HepG2 (cell line): ENCODE results near the gene FAM20A. TPM values are rescaled to one million over a fixed set of nuclear protein-coding genes. Genes with fewer than 3 reads are reported as not detected.
A peak's percentile ranks its signal among the peaks of the same experiment; 100 is the strongest.

Experiments used
- CHCHD3 ChIP-seq: sonication (generic); formaldehyde crosslinking; IDR thresholded peaks from 2 replicates; pipeline ENCODE4 v1.8.0; 2022; ENCODE audit warnings: mild to moderate bottlenecking, missing genetic modification reagents, moderate library complexity
- GABPA ChIP-seq, 2 experiments: IDR thresholded peaks; 2 replicates each; pipeline ENCODE4 v1.6.1; 2011 to 2016; ENCODE audit warnings: low read depth in 2 of 2, low read length in 1 of 2, missing biosample characterization in 1 of 2, missing genetic modification characterization in 1 of 2
- GMEB1 ChIP-seq: sonication (generic); formaldehyde crosslinking; IDR thresholded peaks from 2 replicates; pipeline ENCODE4 v1.5.1; 2020; ENCODE audit warnings: missing genetic modification reagents, mild to moderate bottlenecking, borderline replicate concordance
- GMEB2 ChIP-seq: IDR thresholded peaks from 2 replicates; pipeline ENCODE4 v1.6.1; 2016; ENCODE audit warnings: missing biosample characterization, missing genetic modification reagents, low read depth
- GTF2F1 ChIP-seq: fragments of 150-350 bp; IDR thresholded peaks from 2 replicates; pipeline ENCODE4 v1.6.1; 2014; ENCODE audit warnings: low read length
- NBN ChIP-seq: fragments of 450-650 bp; conservative IDR thresholded peaks from 2 replicates; pipeline ENCODE4 v1.6.1; 2017
- NR2F6 ChIP-seq, 2 experiments: IDR thresholded peaks; 2 replicates each; pipeline ENCODE4 v1.6.1; 2016; ENCODE audit warnings: antibody characterized with exemption in 1 of 2, mild to moderate bottlenecking in 1 of 2
- PREB ChIP-seq: sonication (generic); formaldehyde crosslinking; IDR thresholded peaks from 2 replicates; pipeline ENCODE4 v1.4.0; 2020; ENCODE audit warnings: missing genetic modification reagents
- SMAD1 ChIP-seq: sonication (generic); formaldehyde crosslinking; IDR thresholded peaks from 2 replicates; pipeline ENCODE4 v1.4.0; 2020; ENCODE audit warnings: missing genetic modification reagents, low read depth, mild to moderate bottlenecking, borderline replicate concordance
- TBX2 ChIP-seq: sonication (generic); formaldehyde crosslinking; IDR thresholded peaks from 2 replicates; pipeline ENCODE4 v1.5.0; 2020; ENCODE audit warnings: missing genetic modification reagents, mild to moderate bottlenecking, borderline replicate concordance
- YEATS2 ChIP-seq: sonication (generic); formaldehyde crosslinking; IDR thresholded peaks from 2 replicates; pipeline ENCODE4 v1.4.0; 2020; ENCODE audit warnings: missing genetic modification reagents, borderline replicate concordance
- ZNF724P ChIP-seq: sonication (generic); formaldehyde crosslinking; IDR thresholded peaks from 2 replicates; pipeline ENCODE4 v1.8.0; 2022; ENCODE audit warnings: missing genetic modification reagents, borderline replicate concordance
- ZNF775 ChIP-seq: sonication (generic); formaldehyde crosslinking; IDR thresholded peaks from 2 replicates; pipeline ENCODE4 v1.4.0; 2020; ENCODE audit warnings: missing genetic modification reagents, mild to moderate bottlenecking, moderate library complexity, borderline replicate concordance
- ZNF83 ChIP-seq: sonication (generic); formaldehyde crosslinking; IDR thresholded peaks from 2 replicates; pipeline ENCODE4 v1.4.0; 2020; ENCODE audit warnings: missing genetic modification reagents, mild to moderate bottlenecking, borderline replicate concordance
- ZNF879 ChIP-seq: sonication (generic); formaldehyde crosslinking; IDR thresholded peaks from 2 replicates; pipeline ENCODE4 v1.8.1; 2023; ENCODE audit warnings: missing genetic modification reagents
- polyA plus RNA-seq, 8 experiments: library from polyadenylated mRNA; depleted of rRNA in 3 of 8; stranded (reverse) in 7 of 8; unstranded in 1 of 8; fragments of >200 nt; fragmentation: Illumina TruSeq in 4 of 8; extraction: Trizol in 4 of 8; gene quantifications; 2 replicates each; pipeline versions ENCODE4 v1.2.1 to v1.2.3, GENCODE V29; 2011 to 2016; ENCODE audit warnings: low read depth in 4 of 8, missing spikeins in 1 of 8, mixed read lengths in 1 of 8; ENCODE audit not compliant: insufficient read depth in 1 of 8
- total RNA-seq, 5 experiments: library from RNA; depleted of rRNA; stranded (reverse); fragments of >200 nt; fragmentation: Illumina TruSeq; extraction: Trizol; gene quantifications; 2 replicates each; pipeline ENCODE4 v1.2.3, GENCODE V29; 2016; ENCODE audit warnings: low read depth in 1 of 5
- TF ChIP-seq, protein P1 (sequence below): sonication (generic); formaldehyde crosslinking; IDR thresholded peaks from 2 replicates; pipeline ENCODE4 v1.4.0; 2020; ENCODE audit warnings: mild to moderate bottlenecking, missing genetic modification reagents
- TF ChIP-seq, protein P2 (sequence below): sonication (generic); formaldehyde crosslinking; IDR thresholded peaks from 2 replicates; pipeline ENCODE4 v1.5.1; 2020; ENCODE audit warnings: mild to moderate bottlenecking, missing genetic modification reagents, borderline replicate concordance

The FAM20A gene
- total and polyA plus RNA-seq, 2 of the 13 experiments (the other 11 are each of a cell fraction or from before 2014, with no cell fraction given), result 9.3 to 20.7 TPM

GRCh38 chr17:68584581-68585303 lies 16.4 kb downstream of the FAM20A start (continued):
- TF ChIP-seq GTF2F1 (no peak), ZNF83 (CRISPR knock-in tag) (no peak), GMEB1 (no peak), PREB (CRISPR knock-in tag) (no peak), YEATS2 (CRISPR knock-in tag) (no peak; the same call in 1 of the 2 replicates), TBX2 (CRISPR knock-in tag) (peak; percentile 58), GMEB2 (CRISPR knock-in tag) (no peak), NR2F6 (IDR thresholded peaks at IDR 0.05) (peak; percentile 73), NR2F6 (CRISPR knock-in tag; IDR thresholded peaks at IDR 0.05) (peak; percentile 75; the same call in 1 of the 2 replicates), ZNF775 (CRISPR knock-in tag) (0 out of 2 replicates have a peak, but pooled peaks have one; percentile 35), GABPA (IDR thresholded peaks at IDR 0.05; ENCODE audit: low read depth, low read length) (no peak), GABPA (CRISPR knock-in tag; IDR thresholded peaks at IDR 0.05; ENCODE audit: low read depth) (peak; percentile 11; the same call in 1 of the 2 replicates), NBN (no peak), ZNF879 (CRISPR knock-in tag) (no peak), SMAD1 (CRISPR knock-in tag) (no peak), ZNF724P (CRISPR knock-in tag) (no peak), CHCHD3 (CRISPR knock-in tag) (no peak)
- TF ChIP-seq, protein P1, sequence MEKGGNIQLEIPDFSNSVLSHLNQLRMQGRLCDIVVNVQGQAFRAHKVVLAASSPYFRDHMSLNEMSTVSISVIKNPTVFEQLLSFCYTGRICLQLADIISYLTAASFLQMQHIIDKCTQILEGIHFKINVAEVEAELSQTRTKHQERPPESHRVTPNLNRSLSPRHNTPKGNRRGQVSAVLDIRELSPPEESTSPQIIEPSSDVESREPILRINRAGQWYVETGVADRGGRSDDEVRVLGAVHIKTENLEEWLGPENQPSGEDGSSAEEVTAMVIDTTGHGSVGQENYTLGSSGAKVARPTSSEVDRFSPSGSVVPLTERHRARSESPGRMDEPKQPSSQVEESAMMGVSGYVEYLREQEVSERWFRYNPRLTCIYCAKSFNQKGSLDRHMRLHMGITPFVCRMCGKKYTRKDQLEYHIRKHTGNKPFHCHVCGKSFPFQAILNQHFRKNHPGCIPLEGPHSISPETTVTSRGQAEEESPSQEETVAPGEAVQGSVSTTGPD (CRISPR knock-in tag), result peak; percentile 94
- TF ChIP-seq, protein P2, sequence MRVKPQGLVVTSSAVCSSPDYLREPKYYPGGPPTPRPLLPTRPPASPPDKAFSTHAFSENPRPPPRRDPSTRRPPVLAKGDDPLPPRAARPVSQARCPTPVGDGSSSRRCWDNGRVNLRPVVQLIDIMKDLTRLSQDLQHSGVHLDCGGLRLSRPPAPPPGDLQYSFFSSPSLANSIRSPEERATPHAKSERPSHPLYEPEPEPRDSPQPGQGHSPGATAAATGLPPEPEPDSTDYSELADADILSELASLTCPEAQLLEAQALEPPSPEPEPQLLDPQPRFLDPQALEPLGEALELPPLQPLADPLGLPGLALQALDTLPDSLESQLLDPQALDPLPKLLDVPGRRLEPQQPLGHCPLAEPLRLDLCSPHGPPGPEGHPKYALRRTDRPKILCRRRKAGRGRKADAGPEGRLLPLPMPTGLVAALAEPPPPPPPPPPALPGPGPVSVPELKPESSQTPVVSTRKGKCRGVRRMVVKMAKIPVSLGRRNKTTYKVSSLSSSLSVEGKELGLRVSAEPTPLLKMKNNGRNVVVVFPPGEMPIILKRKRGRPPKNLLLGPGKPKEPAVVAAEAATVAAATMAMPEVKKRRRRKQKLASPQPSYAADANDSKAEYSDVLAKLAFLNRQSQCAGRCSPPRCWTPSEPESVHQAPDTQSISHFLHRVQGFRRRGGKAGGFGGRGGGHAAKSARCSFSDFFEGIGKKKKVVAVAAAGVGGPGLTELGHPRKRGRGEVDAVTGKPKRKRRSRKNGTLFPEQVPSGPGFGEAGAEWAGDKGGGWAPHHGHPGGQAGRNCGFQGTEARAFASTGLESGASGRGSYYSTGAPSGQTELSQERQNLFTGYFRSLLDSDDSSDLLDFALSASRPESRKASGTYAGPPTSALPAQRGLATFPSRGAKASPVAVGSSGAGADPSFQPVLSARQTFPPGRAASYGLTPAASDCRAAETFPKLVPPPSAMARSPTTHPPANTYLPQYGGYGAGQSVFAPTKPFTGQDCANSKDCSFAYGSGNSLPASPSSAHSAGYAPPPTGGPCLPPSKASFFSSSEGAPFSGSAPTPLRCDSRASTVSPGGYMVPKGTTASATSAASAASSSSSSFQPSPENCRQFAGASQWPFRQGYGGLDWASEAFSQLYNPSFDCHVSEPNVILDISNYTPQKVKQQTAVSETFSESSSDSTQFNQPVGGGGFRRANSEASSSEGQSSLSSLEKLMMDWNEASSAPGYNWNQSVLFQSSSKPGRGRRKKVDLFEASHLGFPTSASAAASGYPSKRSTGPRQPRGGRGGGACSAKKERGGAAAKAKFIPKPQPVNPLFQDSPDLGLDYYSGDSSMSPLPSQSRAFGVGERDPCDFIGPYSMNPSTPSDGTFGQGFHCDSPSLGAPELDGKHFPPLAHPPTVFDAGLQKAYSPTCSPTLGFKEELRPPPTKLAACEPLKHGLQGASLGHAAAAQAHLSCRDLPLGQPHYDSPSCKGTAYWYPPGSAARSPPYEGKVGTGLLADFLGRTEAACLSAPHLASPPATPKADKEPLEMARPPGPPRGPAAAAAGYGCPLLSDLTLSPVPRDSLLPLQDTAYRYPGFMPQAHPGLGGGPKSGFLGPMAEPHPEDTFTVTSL, result peak; percentile 61; the same call in 1 of the 2 replicates
